GM12878 (cell line): Measurements from ENCODE around the gene PTPRN2. TPM values are rescaled to one million over a fixed set of nuclear protein-coding genes. Genes with fewer than 3 reads are reported as not detected.

Experiments
- ATAC-seq: fragments of 200-7000 bp; cut with Tn5 transposase; 3 replicates; pipeline ENCODE4 v1.9.1; 2020; ENCODE audit warnings: mild to moderate bottlenecking, moderate library complexity
- BruUV-seq: library from RNA; stranded (reverse); fragments of 400-500 nt; replicated peaks from 2 replicates; lab custom pipeline; 2021; lab: Mats Ljungman, UMichigan
- CTCF ChIA-PET: fragments of 300-600 bp; sonication (Branson Sonifier 250); formaldehyde crosslinking; extraction: SDS; loops from one replicate; lab custom pipeline; 2021; ENCODE audit warnings: inconsistent platforms; lab: Yijun Ruan, JAX
- POLR2A ChIA-PET: fragments of 350-600 bp; formaldehyde crosslinking; extraction: SDS; loops from one replicate; lab custom pipeline; 2021; ENCODE audit warnings: inconsistent platforms; lab: Charles Lee
- RAD21 ChIA-PET: fragments of 300-600 bp; sonication (Branson Sonifier 250); formaldehyde crosslinking; loops from one replicate; lab custom pipeline; 2023; ENCODE audit warnings: antibody characterized with exemption; ENCODE audit not compliant: unreplicated experiment; lab: Charles Lee
- SMC1A ChIA-PET: fragments of 300-600 bp; sonication (Branson Sonifier 250); formaldehyde crosslinking; loops from one replicate; lab custom pipeline; 2023; ENCODE audit not compliant: unreplicated experiment, uncharacterized antibody; lab: Charles Lee
- DNase-seq: peaks from one replicate; pipeline ENCODE4 v3.0.0-alpha.2; 2011; ENCODE audit warnings: low read depth, low spot score
- FAIRE-seq: peaks from 3 replicates; lab custom pipeline; 2011; peaks lifted over from hg19 to GRCh38; lab: Jason Lieb, UNC
- H2AFZ ChIP-seq: 2 replicates; pipeline ENCODE4 v1.6.0; 2011; ENCODE audit warnings: low read depth, low read length, control low read depth; ENCODE audit not compliant: control insufficient read depth
- H3K27ac ChIP-seq: 2 replicates; pipeline ENCODE4 v1.5.1; 2011; ENCODE audit warnings: control low read depth; ENCODE audit not compliant: control insufficient read depth, insufficient read depth
- H3K27me3 ChIP-seq, 2 experiments: replicated peaks in 1 of 2; 2 replicates each; pipeline versions ENCODE4 v1.6.0 to v1.6.1; 2011; ENCODE audit warnings: low read length in 1 of 2; ENCODE audit not compliant: control insufficient read depth in 2 of 2, insufficient read depth in 2 of 2
- H3K36me3 ChIP-seq, 2 experiments: 2 replicates each; pipeline ENCODE4 v1.5.1; 2011; ENCODE audit warnings: low read length in 1 of 2; ENCODE audit not compliant: control insufficient read depth in 2 of 2, insufficient read depth in 2 of 2
- H3K4me1 ChIP-seq: 2 replicates; pipeline ENCODE4 v1.6.1; 2011; ENCODE audit warnings: mild to moderate bottlenecking, low read length, moderate library complexity, mixed read lengths; ENCODE audit not compliant: control insufficient read depth, insufficient read depth
- H3K4me2 ChIP-seq: 2 replicates; pipeline ENCODE4 v1.6.0; 2011; ENCODE audit warnings: control low read depth; ENCODE audit not compliant: control insufficient read depth, insufficient read depth
- H3K4me3 ChIP-seq: fragments of 200-600 bp; sonication (generic); 2 replicates; pipeline ENCODE4 v1.5.1; 2016
- H3K79me2 ChIP-seq: 2 replicates; pipeline ENCODE4 v1.6.0; 2011; ENCODE audit warnings: low read length; ENCODE audit not compliant: control insufficient read depth, insufficient read depth
- H3K9ac ChIP-seq: 2 replicates; pipeline ENCODE4 v1.8.0; 2011; ENCODE audit warnings: low read length, control low read depth, mixed read lengths; ENCODE audit not compliant: control insufficient read depth, insufficient read depth
- H3K9me3 ChIP-seq: replicated peaks from 3 replicates; pipeline ENCODE4 v1.5.1; 2011; ENCODE audit warnings: mild to moderate bottlenecking, low read length; ENCODE audit not compliant: control insufficient read depth, insufficient read depth
- H4K20me1 ChIP-seq: 2 replicates; pipeline ENCODE4 v1.6.0; 2011; ENCODE audit not compliant: control insufficient read depth, insufficient read depth
- CHD1 ChIP-seq: IDR thresholded peaks from 2 replicates; pipeline ENCODE4 v1.6.1; 2012; ENCODE audit warnings: low read depth, low read length, improper control_type of control experiment
- JUND ChIP-seq: IDR thresholded peaks from 2 replicates; pipeline ENCODE4 v1.6.1; 2012; ENCODE audit warnings: low read depth, mild to moderate bottlenecking, low read length, improper control_type of control experiment, moderate library complexity
- KDM1A ChIP-seq: fragments of 200-600 bp; sonication (generic); IDR thresholded peaks from 2 replicates; pipeline ENCODE4 v1.6.1; 2016; ENCODE audit warnings: borderline replicate concordance
- SIX5 ChIP-seq: IDR thresholded peaks from 2 replicates; pipeline ENCODE4 v1.6.1; 2011; ENCODE audit warnings: mild to moderate bottlenecking, low read depth, low read length, moderate library complexity; ENCODE audit not compliant: severe bottlenecking
- ZNF687 ChIP-seq: fragments of 450-650 bp; IDR thresholded peaks from 2 replicates; pipeline ENCODE4 v1.6.1; 2017; ENCODE audit warnings: mild to moderate bottlenecking, moderate library complexity
- WGBS: methylation state at CpG from one replicate; pipeline ENCODE4 v1.1.6; 2016; ENCODE audit warnings: low lambda C conversion rate; ENCODE audit not compliant: insufficient replicate concordance, insufficient coverage; ENCODE audit errors: missing lambda C conversion rate; 5-methylcytosine and 5-hydroxymethylcytosine counted together
- in situ Hi-C: fragments of 300-500 bp; cut with MboI; formaldehyde crosslinking; loops from 9 replicates; pipeline ENCODE4 v1.14.3; 2018; ENCODE audit warnings: mixed read lengths
- intact Hi-C: fragments of 100-400 bp; cut with micrococcal nuclease; formaldehyde crosslinking; loops from one replicate; pipeline ENCODE4 v1.14.2; 2022; ENCODE audit not compliant: unreplicated experiment
- polyA plus RNA-seq, 11 experiments: library from polyadenylated mRNA; depleted of rRNA in 4 of 11; unstranded in 6 of 11; stranded (reverse) in 5 of 11; fragments of >200 nt; fragmentation: Nextera tagmentation in 4 of 11; fragmentation: Illumina TruSeq in 1 of 11; extraction: Ambion mirVana in 4 of 11; extraction: Trizol in 1 of 11; gene quantifications; 1 replicate in 1 of 11; 2 replicates in 10 of 11; pipeline versions ENCODE4 v1.2.1 to v1.2.3, GENCODE V29; 2011 to 2016; ENCODE audit warnings: inconsistent platforms in 2 of 11, missing spikeins in 2 of 11, low read depth in 1 of 11
- total RNA-seq, 4 experiments: library from RNA; depleted of rRNA in 3 of 4; stranded (reverse); fragments of >200 nt in 3 of 4; fragmentation: Illumina TruSeq in 1 of 4; extraction: Trizol in 1 of 4; gene quantifications; 2 replicates each; pipeline versions ENCODE4 v1.2.1 to v1.2.3, GENCODE V29; 2013 to 2021
- TF ChIP-seq, protein P1 (sequence below): fragments of 450-650 bp; IDR thresholded peaks from 2 replicates; pipeline ENCODE4 v1.6.1; 2017; ENCODE audit warnings: mild to moderate bottlenecking, low read depth, inconsistent platforms; ENCODE audit not compliant: poor library complexity, severe bottlenecking
- TF ChIP-seq, protein P2 (sequence below): fragments of 450-650 bp; IDR thresholded peaks from 2 replicates; pipeline ENCODE4 v1.6.1; 2017; ENCODE audit warnings: mild to moderate bottlenecking

The PTPRN2 gene
- total and polyA plus RNA-seq, 10 of the 15 experiments (the other 5 are each of a cell fraction or from before 2014, with no cell fraction given): 5.4 TPM; not detected in 9

- TF ChIP-seq, protein P1, sequence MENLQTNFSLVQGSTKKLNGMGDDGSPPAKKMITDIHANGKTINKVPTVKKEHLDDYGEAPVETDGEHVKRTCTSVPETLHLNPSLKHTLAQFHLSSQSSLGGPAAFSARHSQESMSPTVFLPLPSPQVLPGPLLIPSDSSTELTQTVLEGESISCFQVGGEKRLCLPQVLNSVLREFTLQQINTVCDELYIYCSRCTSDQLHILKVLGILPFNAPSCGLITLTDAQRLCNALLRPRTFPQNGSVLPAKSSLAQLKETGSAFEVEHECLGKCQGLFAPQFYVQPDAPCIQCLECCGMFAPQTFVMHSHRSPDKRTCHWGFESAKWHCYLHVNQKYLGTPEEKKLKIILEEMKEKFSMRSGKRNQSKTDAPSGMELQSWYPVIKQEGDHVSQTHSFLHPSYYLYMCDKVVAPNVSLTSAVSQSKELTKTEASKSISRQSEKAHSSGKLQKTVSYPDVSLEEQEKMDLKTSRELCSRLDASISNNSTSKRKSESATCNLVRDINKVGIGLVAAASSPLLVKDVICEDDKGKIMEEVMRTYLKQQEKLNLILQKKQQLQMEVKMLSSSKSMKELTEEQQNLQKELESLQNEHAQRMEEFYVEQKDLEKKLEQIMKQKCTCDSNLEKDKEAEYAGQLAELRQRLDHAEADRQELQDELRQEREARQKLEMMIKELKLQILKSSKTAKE: no peak
- TF ChIP-seq, all 136 proteins: peak for 0
Measured at GRCh38 chr7:157683747-157684156, 903.9 kb downstream of the PTPRN2 start (continued).

- no peak for FAIRE-seq
- Histone ChIP-seq H4K20me1 (no peaks in the 10 kb centered on the region), H3K4me3 (no peak overlapping the region), H3K9ac (no peak overlapping the region), H3K9me3 (no peaks in the 10 kb centered on the region; the same call in 2 of the 3 replicates), H3K79me2 (no peaks in the 10 kb centered on the region), H2AFZ (no peak overlapping the region), H3K4me1 (no peaks in the 10 kb centered on the region), H3K27ac (no peak overlapping the region), H3K27me3 (no peaks in the 10 kb centered on the region; a peak in 2 of 4 replicates), H3K36me3 (no peaks in the 10 kb centered on the region), H3K4me2 (no peak overlapping the region)
- CTCF ChIA-PET: no interaction called here
- WGBS: 17% methylated on average over 21 of the region's 21 CpGs
- SMC1A ChIA-PET: no interaction called here
- intact Hi-C loops (no loop called here), in situ Hi-C loops (no loop called here)
- RAD21 ChIA-PET: no interaction called here
- no peak for ATAC-seq
- DNase-seq: no peak
- no TSS peak for BruUV-seq
- POLR2A ChIA-PET: no interaction called here
- TF ChIP-seq, protein P2, sequence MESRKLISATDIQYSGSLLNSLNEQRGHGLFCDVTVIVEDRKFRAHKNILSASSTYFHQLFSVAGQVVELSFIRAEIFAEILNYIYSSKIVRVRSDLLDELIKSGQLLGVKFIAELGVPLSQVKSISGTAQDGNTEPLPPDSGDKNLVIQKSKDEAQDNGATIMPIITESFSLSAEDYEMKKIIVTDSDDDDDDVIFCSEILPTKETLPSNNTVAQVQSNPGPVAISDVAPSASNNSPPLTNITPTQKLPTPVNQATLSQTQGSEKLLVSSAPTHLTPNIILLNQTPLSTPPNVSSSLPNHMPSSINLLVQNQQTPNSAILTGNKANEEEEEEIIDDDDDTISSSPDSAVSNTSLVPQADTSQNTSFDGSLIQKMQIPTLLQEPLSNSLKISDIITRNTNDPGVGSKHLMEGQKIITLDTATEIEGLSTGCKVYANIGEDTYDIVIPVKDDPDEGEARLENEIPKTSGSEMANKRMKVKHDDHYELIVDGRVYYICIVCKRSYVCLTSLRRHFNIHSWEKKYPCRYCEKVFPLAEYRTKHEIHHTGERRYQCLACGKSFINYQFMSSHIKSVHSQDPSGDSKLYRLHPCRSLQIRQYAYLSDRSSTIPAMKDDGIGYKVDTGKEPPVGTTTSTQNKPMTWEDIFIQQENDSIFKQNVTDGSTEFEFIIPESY: no peak
- TF ChIP-seq KDM1A (no peak), CHD1 (no peak), ZNF687 (no peak), SIX5 (no peak), JUND (no peak)
Measured at GRCh38 chr7:157682946-157683746, 904.5 kb downstream of the PTPRN2 start.
